ENCODE results near the gene CABLES1.

CABLES1 gene

DNA sequence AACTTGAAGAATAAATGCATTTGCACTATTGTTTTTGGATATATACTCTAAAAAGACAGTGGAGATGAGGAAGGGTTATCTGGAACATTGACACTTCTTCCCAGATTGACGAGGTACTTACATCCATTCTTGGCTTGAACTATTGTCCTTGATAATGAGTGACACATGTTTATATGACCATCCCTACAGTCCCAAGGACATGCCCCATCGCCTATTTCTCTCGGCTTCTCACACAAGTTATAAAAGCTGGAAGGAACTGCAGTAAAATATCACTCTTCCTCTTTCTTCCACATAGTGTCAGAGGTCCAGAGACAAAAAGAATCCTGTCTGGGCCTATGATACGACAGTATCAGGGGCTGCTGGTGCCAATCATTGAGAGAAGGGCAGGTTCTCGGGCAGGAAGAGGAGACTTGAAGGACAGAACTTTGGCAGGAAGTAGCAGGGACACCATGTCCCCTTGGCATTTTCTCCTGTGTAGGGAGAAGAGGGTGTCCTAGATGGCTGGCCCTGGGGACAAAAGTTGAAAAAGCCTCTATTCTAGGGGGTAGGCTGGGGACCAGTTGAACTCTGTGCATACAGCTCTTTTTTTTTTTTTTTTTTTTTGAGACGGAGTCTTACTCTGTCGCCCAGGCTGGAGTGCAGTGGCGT, 5.8 kb upstream of the CABLES1 start:
- H3K4ac ChIP-seq (ENCODE audit: low read depth, low read length) = no peak overlapping the region
- H3K79me1 ChIP-seq (ENCODE audit: low read length) = peaks cover 2% of the 10 kb centered on the region
- H2BK120ac ChIP-seq (ENCODE audit: insufficient read depth, low read length, poor library complexity) = no peak overlapping the region
- no peak overlapping the region for H4K12ac ChIP-seq (ENCODE audit: low read depth, low read length)
- H2AFZ ChIP-seq (ENCODE audit: insufficient read depth, low read length, poor library complexity) = no peak overlapping the region
- DNase-seq = no peak
- no peak overlapping the region for H4K91ac ChIP-seq (ENCODE audit: low read depth, low read length)
- no peak overlapping the region for H3K4me2 ChIP-seq (ENCODE audit: low read length)
- no peak overlapping the region for H3K18ac ChIP-seq (ENCODE audit: low read length)
- no peak overlapping the region for H4K8ac ChIP-seq (ENCODE audit: low read depth, low read length)
- H3K23ac ChIP-seq (ENCODE audit: low read length) = no peak overlapping the region
- no CpG with 5 or more reads among the region's 8 CpGs for WGBS (ENCODE audit: extremely low coverage, insufficient coverage, insufficient read length)
- no peak overlapping the region for H2AK5ac ChIP-seq (ENCODE audit: low read length)
- peaks cover 0 to 3% of the 10 kb centered on the region in 2 experiments for H3K4me1 ChIP-seq (ENCODE audit: control insufficient read depth in 1 of 2, insufficient read depth in 2 of 2, low read length in 2 of 2)
- no peak overlapping the region for H3K14ac ChIP-seq (ENCODE audit: low read length)
- H2BK12ac ChIP-seq (ENCODE audit: low read length) = no peak overlapping the region
- H2BK5ac ChIP-seq (ENCODE audit: low read depth, low read length, poor library complexity) = no peak overlapping the region
- H3K27ac ChIP-seq (ENCODE audit: low read depth, low read length) = no peak overlapping the region
- no peaks in the 10 kb centered on the region for H3K79me2 ChIP-seq (ENCODE audit: control insufficient read depth, insufficient read depth, low read length, poor library complexity)
- no peaks in the 10 kb centered on the region for H3K36me3 ChIP-seq (ENCODE audit: control insufficient read depth in 1 of 2, insufficient read depth in 2 of 2, low read length in 2 of 2)
- H3K4me3 ChIP-seq (ENCODE audit: low read depth, low read length) = no peak overlapping the region
- no peaks in the 10 kb centered on the region for H3K9me3 ChIP-seq (ENCODE audit: insufficient read depth, low read depth, low read length)
- no peak overlapping the region for H3K9ac ChIP-seq (ENCODE audit: low read length)
- no peaks in the 10 kb centered on the region for H3K27me3 ChIP-seq (ENCODE audit: insufficient read depth, low read length)

DNA sequence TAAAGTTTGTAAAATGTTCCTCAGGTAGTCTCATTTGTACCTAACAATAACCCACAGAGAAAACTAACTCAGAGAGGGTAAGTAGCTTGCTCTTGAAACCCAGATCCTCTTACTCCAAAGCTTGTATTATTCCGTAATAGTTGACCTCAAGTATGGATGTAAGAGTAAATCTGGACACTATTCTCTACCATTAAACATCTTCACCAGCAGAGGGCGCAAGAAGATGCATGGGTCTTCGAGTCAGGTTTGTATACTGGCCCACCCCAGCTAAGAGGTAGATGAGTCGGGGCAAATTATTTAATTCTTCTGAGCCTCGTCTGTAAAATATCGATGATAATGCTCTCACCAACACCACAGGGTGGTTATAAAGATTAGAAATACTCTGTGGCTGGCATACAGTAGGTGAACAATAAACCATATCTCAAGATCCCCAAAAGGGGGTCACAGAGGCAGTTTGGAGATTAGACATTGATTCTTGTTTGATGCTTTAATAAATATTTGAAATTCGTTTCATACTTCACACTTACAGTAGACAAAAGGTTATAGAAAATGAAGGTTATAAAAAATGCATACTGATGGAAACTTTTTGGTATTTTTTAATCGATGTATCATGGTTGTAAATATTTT, 3.5 kb upstream of the CABLES1 start:
- Histone ChIP-seq H4K91ac (ENCODE audit: low read depth, low read length) (no peak overlapping the region), H3K4me3 (ENCODE audit: low read depth, low read length) (no peak overlapping the region), H3K4ac (ENCODE audit: low read depth, low read length) (no peak overlapping the region), H2BK120ac (ENCODE audit: insufficient read depth, low read length, poor library complexity) (no peak overlapping the region), H3K36me3 (ENCODE audit: control insufficient read depth in 1 of 2, insufficient read depth in 2 of 2, low read length in 2 of 2) (no peaks in the 10 kb centered on the region), H2BK5ac (ENCODE audit: low read depth, low read length, poor library complexity) (no peak overlapping the region), H3K4me1 (ENCODE audit: control insufficient read depth in 1 of 2, insufficient read depth in 2 of 2, low read length in 2 of 2) (peaks cover 13 to 18% of the 10 kb centered on the region in 2 experiments), H3K9me3 (ENCODE audit: insufficient read depth, low read depth, low read length) (no peaks in the 10 kb centered on the region), H3K79me2 (ENCODE audit: control insufficient read depth, insufficient read depth, low read length, poor library complexity) (peaks cover 1% of the 10 kb centered on the region), H3K79me1 (ENCODE audit: low read length) (peaks cover 18% of the 10 kb centered on the region), H4K12ac (ENCODE audit: low read depth, low read length) (no peak overlapping the region), H3K23ac (ENCODE audit: low read length) (no peak overlapping the region), H3K9ac (ENCODE audit: low read length) (no peak overlapping the region), H3K27me3 (ENCODE audit: insufficient read depth, low read length) (peaks cover 11% of the 10 kb centered on the region), H3K27ac (ENCODE audit: low read depth, low read length) (no peak overlapping the region), H4K8ac (ENCODE audit: low read depth, low read length) (no peak overlapping the region), H3K4me2 (ENCODE audit: low read length) (no peak overlapping the region), H3K18ac (ENCODE audit: low read length) (no peak overlapping the region), H2BK12ac (ENCODE audit: low read length) (no peak overlapping the region), H3K14ac (ENCODE audit: low read length) (no peak overlapping the region), H2AFZ (ENCODE audit: insufficient read depth, low read length, poor library complexity) (no peak overlapping the region), H2AK5ac (ENCODE audit: low read length) (no peak overlapping the region)
- 100% methylated on average over 1 of the region's 8 CpGs for WGBS (ENCODE audit: extremely low coverage, insufficient coverage, insufficient read length)
- peak; percentile 70 to 94 for DNase-seq

DNA sequence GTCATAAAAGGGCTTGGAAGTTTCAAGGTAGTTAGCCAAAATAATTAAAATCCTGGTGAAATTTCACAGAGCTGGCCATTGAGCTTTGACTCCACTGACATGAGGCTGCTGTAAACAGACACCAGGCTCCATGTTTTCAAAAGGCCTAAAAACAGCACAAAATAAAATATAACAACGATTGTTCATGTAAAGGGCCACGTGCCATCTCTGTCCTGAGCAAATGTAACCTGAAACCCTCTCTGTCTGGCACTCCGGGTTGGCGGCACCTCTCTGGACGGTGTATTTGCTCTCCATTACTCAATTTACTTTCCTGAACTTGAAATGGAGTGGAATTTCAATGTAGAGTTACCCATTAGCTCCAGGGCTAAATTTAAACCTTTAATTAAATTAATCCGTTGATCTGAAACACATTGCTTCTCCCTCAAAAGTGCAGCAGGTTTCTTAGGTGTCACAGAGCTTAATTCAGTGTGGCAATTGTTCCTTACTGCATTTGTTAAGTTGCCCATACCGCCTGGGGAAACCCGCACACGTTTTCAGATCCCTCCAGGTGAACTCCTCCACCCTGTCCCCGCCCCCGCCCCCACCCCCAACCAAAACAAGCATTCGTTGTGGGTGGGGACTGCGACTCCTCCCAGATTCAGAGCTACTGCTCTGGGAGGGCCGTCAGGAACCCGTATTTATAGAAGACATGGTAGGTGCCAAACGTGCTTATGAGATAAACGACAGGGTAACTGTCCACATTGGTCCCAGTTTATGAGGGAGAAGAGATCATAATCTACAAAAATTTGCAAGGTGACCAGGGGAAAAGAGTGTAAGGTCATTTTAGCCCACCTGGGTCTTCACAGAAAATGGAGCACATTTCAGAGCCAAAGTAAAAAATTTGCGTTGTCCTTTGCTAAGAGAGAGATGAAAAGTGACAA, 1.2 kb upstream of the CABLES1 start:
- Histone ChIP-seq H3K27ac (ENCODE audit: low read depth, low read length) (no peak overlapping the region), H2AFZ (ENCODE audit: insufficient read depth, low read length, poor library complexity) (no peak overlapping the region), H3K79me2 (ENCODE audit: control insufficient read depth, insufficient read depth, low read length, poor library complexity) (peaks cover 2% of the 10 kb centered on the region), H3K27me3 (ENCODE audit: insufficient read depth, low read length) (peaks cover 11% of the 10 kb centered on the region), H2BK12ac (ENCODE audit: low read length) (no peak overlapping the region), H2AK5ac (ENCODE audit: low read length) (no peak overlapping the region), H3K14ac (ENCODE audit: low read length) (no peak overlapping the region), H4K12ac (ENCODE audit: low read depth, low read length) (no peak overlapping the region), H2BK5ac (ENCODE audit: low read depth, low read length, poor library complexity) (no peak overlapping the region), H3K23ac (ENCODE audit: low read length) (no peak overlapping the region), H4K8ac (ENCODE audit: low read depth, low read length) (no peak overlapping the region), H3K4me3 (ENCODE audit: low read depth, low read length) (no peak overlapping the region), H3K9ac (ENCODE audit: low read length) (peak overlapping the region; percentile 18), H3K4me1 (ENCODE audit: control insufficient read depth in 1 of 2, insufficient read depth in 2 of 2, low read length in 2 of 2) (peaks cover 14 to 19% of the 10 kb centered on the region in 2 experiments), H3K18ac (ENCODE audit: low read length) (no peak overlapping the region), H4K91ac (ENCODE audit: low read depth, low read length) (no peak overlapping the region), H3K9me3 (ENCODE audit: insufficient read depth, low read depth, low read length) (no peaks in the 10 kb centered on the region), H3K4me2 (ENCODE audit: low read length) (peak overlapping the region; percentile 98), H3K79me1 (ENCODE audit: low read length) (peaks cover 17% of the 10 kb centered on the region), H2BK120ac (ENCODE audit: insufficient read depth, low read length, poor library complexity) (no peak overlapping the region), H3K36me3 (ENCODE audit: control insufficient read depth in 1 of 2, insufficient read depth in 2 of 2, low read length in 2 of 2) (no peaks in the 10 kb centered on the region), H3K4ac (ENCODE audit: low read depth, low read length) (no peak overlapping the region)
- DNase-seq = peak; percentile 90 to 92
- WGBS (ENCODE audit: extremely low coverage, insufficient coverage, insufficient read length) = no CpG with 5 or more reads among the region's 18 CpGs

DNA sequence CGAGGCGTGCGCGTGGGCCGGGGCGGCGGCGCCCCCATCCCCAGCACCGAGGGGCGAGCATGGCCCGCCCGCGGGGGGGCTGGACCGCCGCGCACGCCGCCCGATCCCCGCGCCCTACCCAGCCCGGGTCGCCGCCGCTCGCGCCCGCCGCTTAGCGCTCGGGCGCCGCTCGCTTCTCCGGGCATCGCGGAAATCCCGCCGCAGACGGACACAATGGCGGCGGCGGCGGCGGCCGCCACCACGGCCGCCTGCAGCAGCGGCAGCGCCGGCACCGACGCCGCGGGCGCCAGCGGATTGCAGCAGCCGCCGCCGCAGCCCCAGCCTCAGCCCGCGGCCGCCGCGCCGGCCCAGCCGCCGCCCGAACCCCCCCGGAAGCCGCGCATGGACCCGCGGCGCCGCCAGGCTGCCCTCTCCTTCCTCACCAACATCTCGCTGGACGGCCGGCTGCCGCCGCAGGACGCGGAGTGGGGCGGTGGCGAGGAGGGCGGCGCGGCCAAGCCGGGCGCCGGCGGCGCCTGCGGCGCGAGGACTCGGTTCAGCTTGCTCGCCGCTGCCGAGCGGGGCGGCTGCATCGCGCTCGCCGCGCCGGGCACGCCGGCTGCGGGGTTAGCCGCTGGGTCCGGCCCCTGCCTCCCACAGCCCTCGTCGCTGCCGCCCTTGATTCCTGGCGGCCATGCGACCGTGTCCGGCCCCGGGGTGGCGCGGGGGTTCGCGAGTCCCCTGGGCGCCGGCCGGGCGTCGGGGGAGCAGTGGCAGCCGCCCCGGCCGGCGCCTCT, 453 bp downstream of the CABLES1 start:
- Histone ChIP-seq H3K4me1 (ENCODE audit: control insufficient read depth in 1 of 2, insufficient read depth in 2 of 2, low read length in 2 of 2) (peaks cover 14 to 19% of the 10 kb centered on the region in 2 experiments), H3K79me2 (ENCODE audit: control insufficient read depth, insufficient read depth, low read length, poor library complexity) (peaks cover 2% of the 10 kb centered on the region), H2AK5ac (ENCODE audit: low read length) (no peak overlapping the region), H3K18ac (ENCODE audit: low read length) (peak overlapping the region; percentile 70), H2BK12ac (ENCODE audit: low read length) (peak overlapping the region; percentile 39), H4K91ac (ENCODE audit: low read depth, low read length) (peak overlapping the region; percentile 80), H2AFZ (ENCODE audit: insufficient read depth, low read length, poor library complexity) (peak overlapping the region; percentile 86), H3K4ac (ENCODE audit: low read depth, low read length) (peak overlapping the region; percentile 1), H3K36me3 (ENCODE audit: control insufficient read depth in 1 of 2, insufficient read depth in 2 of 2, low read length in 2 of 2) (no peaks in the 10 kb centered on the region), H3K4me2 (ENCODE audit: low read length) (peak overlapping the region; percentile 98), H2BK5ac (ENCODE audit: low read depth, low read length, poor library complexity) (peak overlapping the region; percentile 44), H4K12ac (ENCODE audit: low read depth, low read length) (peak overlapping the region; percentile 51), H3K4me3 (ENCODE audit: low read depth, low read length) (peak overlapping the region; percentile 77), H4K8ac (ENCODE audit: low read depth, low read length) (peak overlapping the region; percentile 72), H2BK120ac (ENCODE audit: insufficient read depth, low read length, poor library complexity) (peak overlapping the region; percentile 82), H3K23ac (ENCODE audit: low read length) (no peak overlapping the region), H3K9me3 (ENCODE audit: insufficient read depth, low read depth, low read length) (no peaks in the 10 kb centered on the region), H3K27ac (ENCODE audit: low read depth, low read length) (no peak overlapping the region), H3K14ac (ENCODE audit: low read length) (peak overlapping the region; percentile 68), H3K79me1 (ENCODE audit: low read length) (peaks cover 17% of the 10 kb centered on the region), H3K9ac (ENCODE audit: low read length) (peak overlapping the region; percentile 66), H3K27me3 (ENCODE audit: insufficient read depth, low read length) (peaks cover 11% of the 10 kb centered on the region)
- peak; percentile 21 to 57 for DNase-seq
- WGBS (ENCODE audit: extremely low coverage, insufficient coverage, insufficient read length) = no CpG with 5 or more reads among the region's 134 CpGs
